HEK293T (cell line): Measurements from ENCODE around the gene CUL7.
A peak's percentile ranks its signal among the peaks of the same experiment; 100 is the strongest.

ENCODE experiments used
- CTCF ChIA-PET: fragments of 350-600 bp; formaldehyde crosslinking; extraction: SDS; loops from one replicate; lab custom pipeline; 2021; ENCODE audit warnings: antibody characterized with exemption, inconsistent platforms; lab: Yijun Ruan, JAX
- POLR2A ChIA-PET: fragments of 350-600 bp; formaldehyde crosslinking; extraction: SDS; loops from one replicate; lab custom pipeline; 2020; ENCODE audit warnings: antibody characterized with exemption, inconsistent platforms; lab: Yijun Ruan, JAX
- DNase-seq: peaks from one replicate; pipeline ENCODE4 v3.0.0; 2012; ENCODE audit warnings: mixed read lengths; ENCODE audit errors: extremely low spot score
- ARNT ChIP-seq: fragments of 450-650 bp; IDR thresholded peaks from 2 replicates; pipeline ENCODE4 v1.6.1; 2017; ENCODE audit warnings: mild to moderate bottlenecking
- BHLHE40 ChIP-seq: fragments of 450-650 bp; IDR thresholded peaks from 2 replicates; pipeline ENCODE4 v1.6.1; 2016; ENCODE audit warnings: mild to moderate bottlenecking, moderate library complexity, borderline replicate concordance
- CTBP1 ChIP-seq: fragments of 450-650 bp; IDR thresholded peaks from 2 replicates; pipeline ENCODE4 v1.6.1; 2016; ENCODE audit warnings: borderline replicate concordance
- ELF4 ChIP-seq: fragments of 450-650 bp; IDR thresholded peaks from 2 replicates; pipeline ENCODE4 v1.6.1; 2017; ENCODE audit warnings: antibody characterized with exemption
- FOXA1 ChIP-seq: fragments of 450-650 bp; IDR thresholded peaks from 2 replicates; pipeline ENCODE4 v1.6.1; 2016; ENCODE audit warnings: mild to moderate bottlenecking
- FOXK2 ChIP-seq: fragments of 450-650 bp; IDR thresholded peaks from 2 replicates; pipeline ENCODE4 v1.6.1; 2016; ENCODE audit warnings: mild to moderate bottlenecking
- FOXM1 ChIP-seq: fragments of 450-650 bp; IDR thresholded peaks from 2 replicates; pipeline ENCODE4 v1.6.1; 2017; ENCODE audit warnings: mild to moderate bottlenecking, borderline replicate concordance
- HDGF ChIP-seq: fragments of 450-650 bp; IDR thresholded peaks from 2 replicates; pipeline ENCODE4 v1.6.1; 2017; ENCODE audit warnings: antibody characterized with exemption, borderline replicate concordance
- L3MBTL2 ChIP-seq: fragments of 450-650 bp; conservative IDR thresholded peaks from 2 replicates; pipeline ENCODE4 v1.6.1; 2016; ENCODE audit warnings: mild to moderate bottlenecking
- LEF1 ChIP-seq: fragments of 450-650 bp; IDR thresholded peaks from 2 replicates; pipeline ENCODE4 v1.6.1; 2017; ENCODE audit warnings: mild to moderate bottlenecking, borderline replicate concordance
- NFRKB ChIP-seq: fragments of 450-650 bp; IDR thresholded peaks from 2 replicates; pipeline ENCODE4 v1.6.1; 2016; ENCODE audit warnings: mild to moderate bottlenecking, moderate library complexity
- SP1 ChIP-seq: fragments of 450-650 bp; IDR thresholded peaks from 2 replicates; pipeline ENCODE4 v1.6.1; 2017
- SUZ12 ChIP-seq: fragments of 450-650 bp; IDR thresholded peaks from 2 replicates; pipeline ENCODE4 v1.6.1; 2016; ENCODE audit warnings: mild to moderate bottlenecking
- TARDBP ChIP-seq: fragments of 450-650 bp; IDR thresholded peaks from 2 replicates; pipeline ENCODE4 v1.6.1; 2016
- ZNF384 ChIP-seq: fragments of 450-650 bp; IDR thresholded peaks from 2 replicates; pipeline ENCODE4 v1.6.1; 2016
- TF ChIP-seq, protein P1 (sequence below): fragments of 450-650 bp; IDR thresholded peaks from 2 replicates; pipeline ENCODE4 v1.6.1; 2016

CUL7 gene

DNA sequence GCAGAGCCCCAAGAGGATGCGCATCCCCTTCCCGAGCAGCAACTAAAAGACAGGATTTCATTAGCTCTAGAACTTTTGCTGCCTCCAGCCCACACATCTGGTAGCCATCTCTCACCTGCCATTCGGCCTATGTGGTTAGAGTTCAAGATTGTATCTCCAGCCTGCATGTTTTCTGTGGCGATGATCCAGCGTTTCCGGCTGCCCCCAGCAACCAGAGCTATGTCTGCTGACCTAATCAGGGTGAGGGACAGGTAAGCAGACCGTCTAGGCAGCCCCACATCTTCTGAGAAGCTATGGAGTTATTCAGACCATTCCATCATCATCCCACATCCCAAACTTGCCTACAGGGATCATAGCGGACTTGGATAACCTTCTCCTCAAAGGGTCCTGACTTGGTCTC is 2.3 kb upstream of the CUL7 start:
- CTCF ChIA-PET: interaction anchor here (0.6 kb wide), 1 partner anchor 155 kb away, joined by 3 read pairs; no protein-coding TSS in a partner anchor
- TF ChIP-seq BHLHE40 (no peak), SP1 (no peak), NFRKB (no peak), FOXK2 (no peak), ELF4 (no peak), L3MBTL2 (no peak), FOXA1 (no peak), LEF1 (no peak), SUZ12 (no peak), FOXM1 (no peak), TARDBP (no peak), CTBP1 (no peak), HDGF (no peak), ARNT (no peak), ZNF384 (no peak)
- TF ChIP-seq, protein P1, sequence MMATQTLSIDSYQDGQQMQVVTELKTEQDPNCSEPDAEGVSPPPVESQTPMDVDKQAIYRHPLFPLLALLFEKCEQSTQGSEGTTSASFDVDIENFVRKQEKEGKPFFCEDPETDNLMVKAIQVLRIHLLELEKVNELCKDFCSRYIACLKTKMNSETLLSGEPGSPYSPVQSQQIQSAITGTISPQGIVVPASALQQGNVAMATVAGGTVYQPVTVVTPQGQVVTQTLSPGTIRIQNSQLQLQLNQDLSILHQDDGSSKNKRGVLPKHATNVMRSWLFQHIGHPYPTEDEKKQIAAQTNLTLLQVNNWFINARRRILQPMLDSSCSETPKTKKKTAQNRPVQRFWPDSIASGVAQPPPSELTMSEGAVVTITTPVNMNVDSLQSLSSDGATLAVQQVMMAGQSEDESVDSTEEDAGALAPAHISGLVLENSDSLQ: no peak
- DNase-seq: no peak
- POLR2A ChIA-PET: interaction anchor here (1.1 to 2.9 kb wide), 3 partner anchors 35 to 126 kb away, joined by 3 to 26 read pairs (median 16); partner anchors contain the start of genes CNPY3, PEX6 and RRP36

DNA sequence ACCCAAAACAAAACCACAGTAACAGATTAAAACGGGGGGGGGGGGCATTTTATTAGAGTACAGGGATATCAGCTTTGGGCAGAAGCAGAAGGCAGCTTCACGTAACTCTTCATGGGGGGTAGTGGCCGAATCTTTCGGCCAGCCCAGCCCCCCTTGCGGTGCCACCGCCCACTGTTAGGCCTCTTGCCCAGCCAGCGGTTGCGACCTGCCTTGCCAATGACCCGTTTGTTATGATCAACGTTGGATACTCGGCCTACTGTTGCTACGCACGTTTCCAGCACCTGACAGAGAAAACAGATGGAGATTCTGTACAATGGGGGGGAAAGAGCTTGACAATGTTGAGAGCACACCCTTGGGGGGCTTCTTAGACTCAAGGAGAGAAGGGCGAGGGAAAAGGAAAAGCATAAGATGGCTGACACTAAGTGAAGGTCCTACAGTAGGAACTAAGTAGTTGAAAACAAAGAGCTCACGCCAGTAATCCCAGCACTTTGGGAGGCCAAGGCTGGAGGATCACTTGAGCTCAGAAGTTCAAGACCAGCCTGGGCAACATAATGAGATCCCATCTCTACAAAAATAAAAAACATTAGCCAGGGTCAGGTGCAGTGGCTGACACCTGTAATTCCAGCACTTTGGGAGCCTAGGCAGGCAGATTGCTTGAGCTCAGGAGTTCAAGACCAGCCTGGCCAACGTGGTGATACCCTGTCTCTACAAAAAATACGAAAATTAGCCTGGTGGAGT is 724 bp upstream of the CUL7 start:
- no peak for DNase-seq
- CTCF ChIA-PET: interaction anchor here (0.9 kb wide), 1 partner anchor 89 kb away, joined by 4 read pairs; no protein-coding TSS in a partner anchor
- no peak for TF ChIP-seq ARNT
- no peak for TF ChIP-seq SP1
- TF ChIP-seq LEF1: no peak
- no peak for TF ChIP-seq CTBP1
- TF ChIP-seq NFRKB: no peak
- TF ChIP-seq TARDBP: no peak
- TF ChIP-seq SUZ12: no peak
- TF ChIP-seq FOXA1: no peak
- no peak for TF ChIP-seq FOXK2
- POLR2A ChIA-PET: interaction anchor here (0.6 to 2.9 kb wide), 38 partner anchors 9 to 423 kb away, joined by 3 to 26 read pairs (median 4); partner anchors contain the start of genes CNPY3, CUL9, KLHDC3 and MEA1

DNA sequence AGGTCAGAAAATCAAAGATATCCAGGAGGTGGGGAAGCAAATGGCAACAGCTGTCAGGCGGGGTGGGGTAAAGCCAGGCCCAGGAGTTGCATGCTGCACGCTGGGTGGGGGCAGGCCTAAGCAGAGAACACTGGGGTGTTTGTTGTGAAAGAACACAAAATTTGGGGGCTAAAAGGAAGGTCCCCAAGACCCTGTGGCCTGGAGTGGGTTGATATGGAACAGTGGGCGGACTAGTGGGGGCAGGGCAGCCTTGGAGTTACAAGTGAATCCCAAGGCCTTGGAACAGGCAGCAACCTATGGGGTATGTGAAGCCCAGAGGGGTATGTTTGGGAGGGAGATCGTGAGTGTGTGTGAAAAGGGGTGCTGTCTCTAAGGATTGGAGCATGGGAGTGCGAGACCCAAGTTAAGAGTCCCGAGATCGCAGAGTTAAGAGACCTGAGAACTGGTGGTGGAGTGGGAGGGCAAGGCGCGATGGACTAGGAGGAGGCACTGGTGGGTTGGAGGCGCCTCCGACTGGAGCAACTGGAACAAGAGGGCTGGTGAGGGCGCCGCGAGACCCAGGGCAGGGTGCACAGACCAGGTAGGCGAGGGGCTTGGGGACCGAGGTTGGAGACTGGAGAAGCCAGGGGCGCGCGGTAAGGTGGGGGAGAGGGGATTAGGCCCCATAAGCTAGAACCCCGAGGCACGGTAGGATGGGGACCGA is 658 bp downstream of the CUL7 start:
- ChIA-PET POLR2A (interaction anchor here (0.7 to 2.9 kb wide), 15 partner anchors 11 to 425 kb away, joined by 3 to 26 read pairs (median 7); partner anchors contain the start of genes CNPY3, CUL9, KLHDC3 and MEA1), CTCF (interaction anchor here (0.7 kb wide), 1 partner anchor 152 kb away, joined by 3 read pairs; no protein-coding TSS in a partner anchor)
- peak; percentile 31 for DNase-seq
- TF ChIP-seq L3MBTL2 (peak; percentile 42), NFRKB (no peak)

DNA sequence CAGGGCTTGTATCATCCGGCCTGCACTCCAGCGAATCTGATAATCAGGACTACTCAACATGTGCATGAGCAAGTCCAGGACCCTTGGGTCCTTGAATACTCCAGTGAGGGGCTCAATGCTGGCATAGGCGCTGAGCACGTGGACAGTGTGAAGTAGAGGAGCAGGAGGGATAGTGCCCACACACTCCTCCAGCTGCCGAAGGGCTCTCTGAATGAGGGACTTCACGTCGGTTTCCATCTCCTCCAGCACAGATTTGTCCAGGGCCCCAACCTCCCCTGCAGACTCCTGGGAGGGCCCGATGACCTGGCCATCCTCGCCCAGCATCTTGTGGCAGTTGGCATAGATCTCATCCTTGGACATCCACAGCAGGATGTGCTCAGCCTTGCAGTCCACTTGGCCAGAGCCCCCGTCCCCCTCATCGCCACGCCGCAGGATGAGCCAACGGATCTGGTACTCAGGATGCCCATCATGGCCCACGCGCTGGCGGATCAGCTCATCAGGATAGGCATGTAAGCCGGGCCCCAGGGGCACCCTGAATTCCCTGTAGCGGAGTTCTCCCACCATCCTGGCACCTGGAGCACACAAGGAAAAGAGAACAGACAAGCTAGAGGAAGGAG is 1.3 kb downstream of the CUL7 start:
- ChIA-PET POLR2A (interaction anchor here (0.7 kb wide), 1 partner anchor 11 kb away, joined by 3 read pairs; no protein-coding TSS in a partner anchor), CTCF (no interaction called here)
- TF ChIP-seq FOXM1: no peak
- no peak for TF ChIP-seq CTBP1
- no peak for TF ChIP-seq SUZ12
- no peak for TF ChIP-seq ELF4
- DNase-seq: no peak

DNA sequence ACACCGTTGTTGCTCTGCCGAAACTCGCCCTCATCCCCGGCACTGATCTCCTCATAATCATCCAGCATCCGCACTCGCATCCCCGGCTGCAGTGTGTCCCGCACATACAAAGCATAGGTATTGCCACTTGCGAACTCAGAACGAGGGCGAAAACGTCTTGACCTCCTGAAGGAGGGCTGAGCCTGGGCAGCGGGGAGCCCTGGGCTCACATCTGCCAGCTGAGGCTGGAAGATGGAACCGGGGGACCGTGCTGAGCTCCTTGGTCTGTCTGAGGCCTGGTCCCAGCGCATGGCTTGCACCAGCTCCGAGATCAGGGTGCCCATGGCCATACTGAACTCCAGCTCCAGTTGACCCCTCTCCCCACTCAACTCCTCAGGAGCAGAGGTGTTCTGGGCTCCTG is 2.7 kb downstream of the CUL7 start:
- CTCF ChIA-PET: no interaction called here
- TF ChIP-seq BHLHE40: no peak
- no peak for TF ChIP-seq ZNF384
- no peak for TF ChIP-seq FOXM1
- TF ChIP-seq SUZ12: no peak
- TF ChIP-seq FOXK2: no peak
- no peak for TF ChIP-seq TARDBP
- no peak for TF ChIP-seq SP1
- TF ChIP-seq CTBP1: no peak
- TF ChIP-seq NFRKB: no peak
- TF ChIP-seq ARNT: no peak
- no peak for TF ChIP-seq LEF1
- TF ChIP-seq, protein P1: no peak
- POLR2A ChIA-PET: interaction anchor here (1.0 kb wide), 1 partner anchor 10 kb away, joined by 4 read pairs; no protein-coding TSS in a partner anchor
- no peak for DNase-seq

DNA sequence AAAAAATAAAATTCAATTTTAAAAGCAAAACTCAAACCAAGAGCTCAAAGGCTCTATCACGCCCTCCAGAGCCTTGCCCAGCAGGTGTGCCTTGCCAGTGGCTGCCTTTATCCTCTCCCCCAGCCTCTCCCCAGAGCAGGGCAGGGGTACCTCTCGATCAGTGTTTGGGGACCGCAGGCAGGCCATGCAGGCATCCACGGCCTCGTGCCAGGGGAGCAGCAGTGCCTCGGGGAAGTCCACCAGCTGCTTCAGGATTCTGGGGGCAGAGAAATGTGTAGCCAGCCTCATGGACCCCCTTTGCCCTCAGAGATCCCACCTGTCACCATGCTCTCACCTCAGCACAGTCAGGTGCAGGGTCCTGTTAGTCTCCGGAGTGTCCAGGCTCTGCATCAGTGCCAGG is 5.7 kb downstream of the CUL7 start:
- CTCF ChIA-PET: no interaction called here

More for the DNA sequence above, 5.7 kb downstream of the CUL7 start:
- POLR2A ChIA-PET: interaction anchor here (1.6 to 2.6 kb wide), 2 partner anchors 12 to 33 kb away, joined by 5 to 11 read pairs; partner anchors contain the start of genes KLC4 and MRPL2
- no peak for DNase-seq
- no peak for TF ChIP-seq L3MBTL2
- TF ChIP-seq FOXK2: no peak
- TF ChIP-seq SP1: no peak
- no peak for TF ChIP-seq ELF4
- no peak for TF ChIP-seq SUZ12
- TF ChIP-seq ZNF384: no peak
- TF ChIP-seq LEF1: no peak
- no peak for TF ChIP-seq FOXM1
- no peak for TF ChIP-seq TARDBP
- TF ChIP-seq, protein P1: no peak
- TF ChIP-seq ARNT: no peak
- no peak for TF ChIP-seq BHLHE40
- TF ChIP-seq NFRKB: no peak
- TF ChIP-seq CTBP1: no peak
- no peak for TF ChIP-seq HDGF
- no peak for TF ChIP-seq FOXA1
